ENCODE measurements around the gene APC2.
"Not testable (repeated sequence)": the region's sequence is repeated elsewhere in the genome, so short reads cannot be mapped to it uniquely, and the experiment has no call there.

Gene APC2

GRCh38 chr19:1412995-1413800 is 36.7 kb upstream of the APC2 start:
- no peak for DNase-seq (ENCODE audit: low spot score)

- no peak for DNase-seq (ENCODE audit: low spot score)
These were observed 33.7 kb upstream of the APC2 start for GRCh38 chr19:1416014-1416841.

- DNase-seq (ENCODE audit: low spot score): no peak
These were observed 32.8 kb upstream of the APC2 start for GRCh38 chr19:1417145-1417544.

GRCh38 chr19:1417681-1418495 is 32.0 kb upstream of the APC2 start:
- DNase-seq (ENCODE audit: low spot score): no peak

- DNase-seq (ENCODE audit: low spot score): no peak
These were observed 31.5 kb upstream of the APC2 start for GRCh38 chr19:1418496-1418775.

- no peak for DNase-seq (ENCODE audit: low spot score)
These were observed 30.8 kb upstream of the APC2 start for GRCh38 chr19:1418951-1419738.

- DNase-seq (ENCODE audit: low spot score): not testable (repeated sequence)
These were observed 29.8 kb upstream of the APC2 start for GRCh38 chr19:1420085-1420484.

- no peak for DNase-seq (ENCODE audit: low spot score)
These were observed 29.3 kb upstream of the APC2 start for GRCh38 chr19:1420590-1420989.

GRCh38 chr19:1421218-1421957 is 28.5 kb upstream of the APC2 start:
- DNase-seq (ENCODE audit: low spot score): no peak

- DNase-seq (ENCODE audit: low spot score): no peak
These were observed 28.0 kb upstream of the APC2 start for GRCh38 chr19:1421958-1422305.

GRCh38 chr19:1422360-1422759 is 27.6 kb upstream of the APC2 start:
- DNase-seq (ENCODE audit: low spot score): no peak

GRCh38 chr19:1422943-1423342 is 27.0 kb upstream of the APC2 start:
- no peak for DNase-seq (ENCODE audit: low spot score)

- DNase-seq (ENCODE audit: low spot score): no peak
These were observed 26.3 kb upstream of the APC2 start for GRCh38 chr19:1423436-1424191.

GRCh38 chr19:1424192-1424955 is 25.5 kb upstream of the APC2 start:
- DNase-seq (ENCODE audit: low spot score): no peak

- no peak for DNase-seq (ENCODE audit: low spot score)
These were observed 24.7 kb upstream of the APC2 start for GRCh38 chr19:1425102-1425837.

- DNase-seq (ENCODE audit: low spot score): no peak
These were observed 24.0 kb upstream of the APC2 start for GRCh38 chr19:1425902-1426301.

- DNase-seq (ENCODE audit: low spot score): no peak
These were observed 23.2 kb upstream of the APC2 start for GRCh38 chr19:1426736-1427135.

GRCh38 chr19:1427221-1427920 is 22.6 kb upstream of the APC2 start:
- DNase-seq (ENCODE audit: low spot score): no peak
